NCI-H1105 (cell line): Measurements from ENCODE around the gene PHLPP2.

Experiments used
- DNase-seq: peaks from one replicate; lab custom pipeline; 2025; lab: John Stamatoyannopoulos, UW

The PHLPP2 gene, protein sequence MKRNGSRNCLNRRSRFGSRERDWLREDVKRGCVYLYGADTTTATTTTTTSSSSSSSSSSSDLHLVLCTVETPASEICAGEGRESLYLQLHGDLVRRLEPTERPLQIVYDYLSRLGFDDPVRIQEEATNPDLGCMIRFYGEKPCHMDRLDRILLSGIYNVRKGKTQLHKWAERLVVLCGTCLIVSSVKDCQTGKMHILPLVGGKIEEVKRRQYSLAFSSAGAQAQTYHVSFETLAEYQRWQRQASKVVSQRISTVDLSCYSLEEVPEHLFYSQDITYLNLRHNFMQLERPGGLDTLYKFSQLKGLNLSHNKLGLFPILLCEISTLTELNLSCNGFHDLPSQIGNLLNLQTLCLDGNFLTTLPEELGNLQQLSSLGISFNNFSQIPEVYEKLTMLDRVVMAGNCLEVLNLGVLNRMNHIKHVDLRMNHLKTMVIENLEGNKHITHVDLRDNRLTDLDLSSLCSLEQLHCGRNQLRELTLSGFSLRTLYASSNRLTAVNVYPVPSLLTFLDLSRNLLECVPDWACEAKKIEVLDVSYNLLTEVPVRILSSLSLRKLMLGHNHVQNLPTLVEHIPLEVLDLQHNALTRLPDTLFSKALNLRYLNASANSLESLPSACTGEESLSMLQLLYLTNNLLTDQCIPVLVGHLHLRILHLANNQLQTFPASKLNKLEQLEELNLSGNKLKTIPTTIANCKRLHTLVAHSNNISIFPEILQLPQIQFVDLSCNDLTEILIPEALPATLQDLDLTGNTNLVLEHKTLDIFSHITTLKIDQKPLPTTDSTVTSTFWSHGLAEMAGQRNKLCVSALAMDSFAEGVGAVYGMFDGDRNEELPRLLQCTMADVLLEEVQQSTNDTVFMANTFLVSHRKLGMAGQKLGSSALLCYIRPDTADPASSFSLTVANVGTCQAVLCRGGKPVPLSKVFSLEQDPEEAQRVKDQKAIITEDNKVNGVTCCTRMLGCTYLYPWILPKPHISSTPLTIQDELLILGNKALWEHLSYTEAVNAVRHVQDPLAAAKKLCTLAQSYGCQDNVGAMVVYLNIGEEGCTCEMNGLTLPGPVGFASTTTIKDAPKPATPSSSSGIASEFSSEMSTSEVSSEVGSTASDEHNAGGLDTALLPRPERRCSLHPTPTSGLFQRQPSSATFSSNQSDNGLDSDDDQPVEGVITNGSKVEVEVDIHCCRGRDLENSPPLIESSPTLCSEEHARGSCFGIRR (N-terminal part only)

DNA sequence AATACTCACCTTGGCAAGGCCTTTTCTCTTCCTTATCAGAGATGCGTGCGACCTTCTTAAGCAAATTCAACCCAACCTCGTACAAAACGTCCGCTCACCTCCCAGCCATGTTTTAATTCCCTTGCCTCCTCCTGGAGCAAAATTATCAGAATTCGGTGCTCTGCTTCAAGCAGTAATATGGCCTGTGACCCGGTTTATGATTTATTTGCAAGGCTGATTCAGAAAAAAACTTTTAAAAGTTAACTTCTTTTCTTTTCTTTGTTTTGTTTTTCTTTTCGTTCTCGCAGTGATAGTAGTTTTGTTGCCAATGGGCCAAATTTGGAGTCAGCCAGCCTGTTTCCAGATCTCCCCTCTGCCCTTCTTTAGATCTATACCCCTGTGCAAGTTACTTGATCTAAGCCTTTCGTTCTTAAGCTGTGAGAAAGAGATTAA, at the start of gene PHLPP2:
Gene PHLPP2, minus strand, starts transcription at position 382 of the 432 bp plus-strand sequence. CDS start 9,906 bp downstream, outside the sequence.
- DNase-seq: no peak

DNA sequence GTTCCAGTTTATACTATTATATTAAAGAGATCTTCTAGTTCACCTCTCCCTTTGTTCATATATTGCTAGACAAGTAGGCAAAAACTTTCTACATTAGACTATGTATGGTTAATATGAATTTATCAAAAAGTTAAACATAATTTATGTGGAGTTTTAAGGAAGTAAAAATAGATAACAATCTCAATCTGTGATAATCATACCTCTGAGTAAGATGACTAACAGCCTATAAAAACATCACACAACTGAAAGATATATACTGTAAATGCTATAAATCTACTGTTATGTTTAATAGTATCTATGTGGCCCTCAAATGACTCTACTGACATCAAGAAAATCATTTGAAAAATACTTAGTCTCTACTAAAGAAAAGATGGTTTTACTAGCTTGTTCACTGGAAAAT, 47.1 kb upstream of the PHLPP2 start:
- DNase-seq: no peak

DNA sequence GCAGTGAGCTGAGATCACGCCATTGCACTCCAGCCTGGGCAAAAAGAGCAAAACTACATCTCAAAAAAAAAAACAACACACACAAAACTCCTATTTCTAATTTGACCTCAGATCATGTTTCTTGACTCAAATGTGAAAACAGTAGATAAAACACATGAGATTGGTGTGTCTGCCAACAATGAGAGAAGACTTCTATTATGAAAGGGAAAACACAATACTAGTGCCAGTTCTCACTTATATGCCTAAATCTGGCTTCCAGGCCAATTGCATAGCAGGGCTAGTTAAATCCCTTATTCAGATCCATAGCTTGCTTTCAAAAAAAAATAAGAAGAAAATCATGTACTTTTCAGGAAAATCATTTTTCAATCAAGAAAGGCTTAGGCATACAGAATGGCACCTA, 44.7 kb upstream of the PHLPP2 start:
- no peak for DNase-seq

DNA sequence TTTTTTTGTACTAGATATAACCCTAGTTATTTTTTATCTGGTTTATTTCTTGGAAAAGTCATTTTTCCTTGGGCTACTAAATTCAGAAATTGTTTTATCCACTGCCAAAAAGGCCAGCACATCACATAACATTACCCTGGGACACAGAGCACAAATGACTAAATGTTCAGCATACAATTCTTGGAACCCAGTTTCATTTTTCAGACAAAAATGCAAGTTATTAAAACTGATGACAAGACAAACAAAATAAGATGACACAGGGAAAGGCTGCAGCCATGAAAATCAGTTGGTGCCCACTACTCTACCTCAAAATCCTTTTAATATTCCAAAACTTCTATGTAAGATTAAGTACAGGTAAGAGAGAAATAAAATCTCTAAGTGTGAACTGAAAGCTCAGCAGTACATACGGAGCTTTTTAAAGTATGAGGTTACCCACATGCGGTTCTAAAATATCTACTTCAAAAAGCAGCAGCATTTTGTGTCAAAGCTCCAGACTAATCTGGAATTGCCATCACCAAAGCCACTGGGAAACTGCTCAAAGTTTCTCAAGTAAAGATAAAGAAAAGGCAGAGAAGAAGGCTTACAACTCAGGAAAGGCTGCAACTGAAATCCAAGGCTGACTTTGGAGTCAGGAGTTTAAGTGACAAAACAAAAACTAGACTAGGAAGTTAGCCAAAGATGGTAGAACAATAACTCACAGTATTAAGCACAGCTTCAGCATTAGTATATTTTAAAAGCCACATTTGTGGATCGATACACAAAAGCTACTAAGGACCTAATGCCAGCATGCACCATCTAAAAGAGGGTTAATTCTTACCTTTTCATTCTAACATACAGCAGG, 42.8 kb upstream of the PHLPP2 start:
- DNase-seq: no peak

DNA sequence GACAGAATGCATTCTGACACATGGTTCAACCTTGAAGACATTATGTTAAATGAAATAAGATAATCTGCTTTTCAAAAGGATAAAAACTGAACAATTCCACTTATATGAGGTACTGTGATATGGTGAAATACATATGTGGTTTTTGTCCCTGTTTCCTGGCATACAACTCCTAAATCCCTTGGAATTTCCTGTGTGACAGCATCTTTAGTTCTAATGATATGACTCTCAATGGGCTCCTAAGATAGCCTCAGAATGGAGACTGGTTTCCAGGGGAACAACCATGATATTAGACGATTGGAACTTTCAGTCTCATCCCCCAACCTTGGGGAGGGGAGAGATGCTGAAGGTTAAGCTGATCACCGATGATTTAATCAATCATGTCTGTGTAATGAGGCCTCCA, 37.7 kb upstream of the PHLPP2 start:
- DNase-seq: no peak

DNA sequence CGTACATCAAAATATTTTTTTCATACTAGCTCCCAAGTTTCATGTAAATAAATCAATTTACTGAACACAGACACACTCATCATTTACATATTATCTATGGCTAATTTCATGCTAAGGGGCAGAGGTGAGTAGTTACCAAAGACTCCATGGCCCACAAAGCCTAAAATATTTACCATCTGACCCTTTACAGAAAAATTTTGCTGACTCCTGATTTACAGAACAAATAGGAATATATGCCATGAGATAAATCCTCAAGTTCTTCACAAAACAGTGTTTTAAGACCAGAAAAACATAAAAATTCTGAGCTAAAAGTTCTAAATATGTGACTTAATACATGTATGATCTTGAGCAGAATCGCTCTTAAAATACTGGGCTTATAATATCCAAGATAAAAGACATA, 36.6 kb upstream of the PHLPP2 start:
- DNase-seq: no peak

DNA sequence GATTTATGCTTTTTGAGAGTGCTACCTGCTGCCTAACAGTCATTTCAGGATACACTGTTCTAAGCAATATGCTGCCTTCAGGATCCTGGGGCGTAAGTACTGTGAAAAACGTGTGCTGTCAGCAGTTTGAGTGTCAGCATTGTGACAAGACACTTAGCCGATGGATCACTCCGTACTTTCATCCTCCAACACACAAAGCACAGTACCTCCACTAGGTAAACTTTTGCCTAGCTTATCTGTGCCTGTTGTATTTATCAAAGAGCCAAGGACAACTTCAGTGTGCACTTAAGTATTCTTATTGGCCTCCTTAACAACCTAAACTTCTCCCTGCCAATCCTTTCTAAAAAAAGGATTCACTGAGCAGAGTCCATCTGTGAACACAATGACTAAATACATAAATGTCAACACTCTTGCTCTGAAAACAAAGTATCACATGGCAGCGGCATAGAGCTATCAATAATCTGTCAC, 33.8 kb upstream of the PHLPP2 start:
- DNase-seq: no peak

DNA sequence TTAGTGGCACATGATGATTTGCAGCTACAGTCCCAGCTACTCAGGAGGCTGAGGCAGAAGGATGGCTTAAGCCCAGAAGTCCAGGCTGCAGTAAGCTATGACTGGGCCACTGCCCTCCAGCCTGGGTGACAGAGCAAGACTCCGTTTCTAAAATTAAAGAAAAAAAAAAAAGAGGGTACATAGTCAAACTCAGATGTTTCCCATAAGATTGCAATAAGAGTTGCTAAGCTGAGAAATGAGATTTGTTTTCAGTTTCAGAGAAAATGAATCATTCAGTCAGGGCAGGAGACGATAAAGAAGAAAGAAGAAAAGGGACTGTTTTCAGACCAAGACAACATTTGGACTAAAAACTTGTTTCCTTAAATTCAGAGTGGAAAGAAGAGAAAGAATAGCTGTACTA, 30.2 kb upstream of the PHLPP2 start:
- DNase-seq: no peak

DNA sequence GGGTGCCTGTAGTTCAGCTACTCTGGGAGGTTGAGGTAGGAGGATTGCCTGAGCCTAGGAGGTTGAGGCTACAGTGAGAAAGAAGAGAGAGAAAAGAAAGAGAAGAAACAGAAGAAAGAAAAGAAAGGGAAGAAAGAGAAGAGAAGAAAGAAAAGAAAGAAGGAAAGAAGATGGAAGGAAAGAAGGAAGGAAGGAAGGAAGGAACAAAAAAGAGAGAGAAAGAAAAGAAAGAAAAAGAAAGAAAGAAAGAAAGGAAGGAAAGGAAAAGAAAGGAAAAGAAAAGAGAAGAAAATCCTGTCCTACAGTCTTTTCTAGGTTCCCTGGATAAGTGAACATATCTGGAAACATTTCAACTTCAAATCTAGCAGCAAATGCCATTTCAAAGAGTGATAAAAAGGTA, 29.6 kb upstream of the PHLPP2 start:
- DNase-seq: no peak

DNA sequence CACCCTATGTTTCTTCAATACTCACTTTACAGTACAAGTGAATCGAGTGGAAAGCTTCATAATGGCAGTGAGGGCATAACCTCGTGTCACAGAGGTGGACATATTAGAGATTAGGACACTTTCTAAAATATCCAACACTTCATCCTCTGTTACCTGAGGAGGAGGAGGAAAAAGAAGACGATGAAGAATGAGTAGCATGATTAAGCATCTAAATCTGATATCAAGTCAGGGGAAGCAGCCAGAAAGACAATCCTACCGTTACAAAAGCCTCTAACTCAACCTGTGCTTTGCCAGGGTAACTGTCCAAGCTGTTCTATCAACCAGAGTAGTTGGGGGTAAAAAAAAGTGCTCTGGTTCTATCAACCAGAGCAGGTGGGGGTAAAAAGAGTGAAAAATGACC, 23.7 kb upstream of the PHLPP2 start:
- no peak for DNase-seq

DNA sequence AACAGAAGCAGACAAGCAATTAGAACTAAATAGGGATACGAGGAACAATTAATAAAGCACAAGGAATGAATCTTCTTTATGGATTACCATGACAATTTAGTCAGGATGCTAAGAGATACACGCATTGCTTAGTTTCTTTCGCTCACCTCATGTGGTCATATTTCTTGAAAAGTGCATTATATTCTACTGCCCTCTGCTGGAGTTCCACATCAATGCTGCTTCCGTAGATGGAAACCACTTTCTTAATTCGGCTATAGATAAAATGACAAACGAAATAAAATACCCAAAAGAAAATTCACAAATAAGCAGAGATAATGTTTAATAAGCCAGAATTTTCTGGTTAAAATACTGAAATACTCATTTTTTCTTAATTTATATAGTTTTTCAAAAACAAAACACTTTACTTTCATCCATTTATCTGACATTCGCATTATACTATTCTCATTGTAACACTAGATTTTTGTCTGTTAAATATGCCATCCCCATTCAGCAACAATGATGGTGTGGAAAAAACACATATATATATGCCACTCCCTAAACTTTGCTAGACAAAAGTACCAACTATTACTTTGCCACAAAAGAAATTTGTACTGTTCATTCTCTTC, 22.0 kb upstream of the PHLPP2 start:
- DNase-seq: peak; percentile 7

DNA sequence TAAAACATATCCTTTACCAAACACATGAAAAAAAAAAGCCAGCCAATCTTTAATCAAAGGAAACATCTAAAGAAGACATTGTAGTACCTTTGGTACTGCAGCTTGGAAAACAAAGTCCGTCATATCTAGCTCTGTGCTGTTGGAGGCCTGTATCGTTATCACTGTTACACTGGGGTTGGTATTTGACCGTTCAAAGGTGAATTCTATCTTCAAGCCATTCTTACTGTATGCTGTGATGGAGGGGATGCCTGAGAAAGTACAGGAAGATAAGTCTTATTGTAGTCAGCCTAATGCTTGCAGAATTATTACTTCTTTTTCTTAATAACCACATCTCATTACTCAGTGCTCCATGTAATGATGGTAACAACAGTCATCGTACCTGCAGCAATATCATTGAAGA, 14.4 kb upstream of the PHLPP2 start:
- no peak for DNase-seq

DNA sequence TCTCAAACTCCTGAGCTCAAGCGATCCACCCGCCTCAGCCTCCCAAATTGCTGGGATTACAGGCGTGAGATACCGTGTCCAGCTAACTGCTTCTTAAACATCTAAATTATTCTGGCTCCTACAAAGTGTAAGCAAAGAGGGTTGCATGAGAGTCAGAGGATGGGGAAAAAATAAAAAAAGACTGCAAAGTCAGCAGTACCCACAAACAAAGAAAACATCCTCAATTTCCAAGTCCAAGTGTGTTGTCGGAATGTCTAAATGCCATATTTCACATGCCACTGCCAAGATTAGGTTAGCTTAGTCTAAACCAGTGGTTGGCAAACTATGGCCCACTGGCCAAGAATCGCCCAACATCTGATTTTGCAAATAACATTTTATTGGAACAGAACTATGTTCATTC, 13.0 kb upstream of the PHLPP2 start:
- DNase-seq: no peak

DNA sequence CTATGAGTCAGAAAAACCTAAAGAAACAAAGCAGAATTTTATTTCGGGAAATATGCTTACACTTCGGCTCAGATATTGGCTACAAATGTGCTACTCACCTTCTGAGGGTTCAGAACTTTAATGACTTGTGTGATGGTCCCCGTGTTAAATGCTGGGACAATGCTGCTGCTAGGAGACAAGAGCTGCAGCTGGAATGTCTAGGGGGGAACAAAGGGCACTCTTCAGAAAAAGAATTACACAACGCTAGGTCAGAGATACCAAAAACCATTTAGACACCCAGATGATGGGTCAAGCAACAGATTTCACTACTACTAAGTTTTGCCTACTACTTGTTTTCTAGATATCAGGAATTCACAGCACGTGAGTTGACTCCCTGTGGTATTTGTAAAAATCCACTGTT, 10.0 kb upstream of the PHLPP2 start:
- DNase-seq: no peak

DNA sequence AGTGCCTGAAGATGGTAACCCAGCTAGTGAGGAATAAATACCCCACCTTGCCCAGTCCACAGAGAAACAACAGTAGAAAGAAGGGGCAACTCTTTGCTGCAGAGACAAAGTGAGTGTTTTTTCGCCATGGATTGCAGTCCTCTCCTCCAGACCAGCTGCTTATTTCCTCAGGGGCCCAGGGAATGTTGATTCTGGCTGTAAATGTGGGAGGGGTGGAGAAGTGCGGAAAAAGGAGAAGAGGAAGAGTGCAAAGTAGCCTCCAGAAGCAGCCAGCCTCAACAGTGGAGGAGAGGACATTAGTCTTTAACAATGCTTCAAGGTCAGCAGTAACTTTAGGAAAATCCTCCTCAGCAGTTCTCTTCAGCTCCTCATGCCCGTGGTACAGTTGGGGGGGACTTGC, 8.1 kb upstream of the PHLPP2 start:
- DNase-seq: no peak

DNA sequence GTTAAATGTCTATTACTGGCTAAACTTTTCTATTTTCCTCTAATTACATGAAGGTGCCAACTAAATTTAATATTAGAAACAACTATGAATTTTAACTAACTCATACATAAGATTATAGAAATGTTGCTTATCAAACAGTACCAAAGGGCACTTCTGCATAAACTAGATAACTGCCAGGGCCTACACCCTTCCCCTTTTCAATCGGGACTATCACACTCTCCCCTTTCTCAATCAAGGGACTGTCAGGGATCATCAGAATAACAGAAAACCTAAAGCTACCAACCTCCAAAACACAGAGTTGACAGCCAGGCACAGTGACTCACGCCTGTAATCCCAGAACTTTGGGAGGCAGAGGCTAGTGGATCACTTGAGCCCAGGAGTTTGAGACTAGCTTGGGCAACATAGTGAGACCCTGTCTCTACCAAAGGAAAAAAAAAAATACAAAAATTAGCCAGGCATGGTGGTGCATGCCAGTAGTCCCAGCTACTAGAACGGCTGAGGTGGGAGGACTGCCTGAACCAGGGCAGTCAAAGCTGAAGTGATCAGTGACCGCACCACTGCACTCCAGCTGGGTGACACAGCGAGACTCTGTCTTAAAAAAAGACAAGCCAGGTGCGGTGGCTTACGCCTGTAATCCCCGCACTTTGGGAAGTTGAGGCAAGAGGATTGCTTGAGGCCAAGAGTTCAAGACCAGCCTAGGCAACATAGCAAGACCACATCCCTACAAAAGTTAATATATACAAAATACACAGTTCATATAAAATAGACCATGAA, 3.2 kb upstream of the PHLPP2 start:
- no peak for DNase-seq

DNA sequence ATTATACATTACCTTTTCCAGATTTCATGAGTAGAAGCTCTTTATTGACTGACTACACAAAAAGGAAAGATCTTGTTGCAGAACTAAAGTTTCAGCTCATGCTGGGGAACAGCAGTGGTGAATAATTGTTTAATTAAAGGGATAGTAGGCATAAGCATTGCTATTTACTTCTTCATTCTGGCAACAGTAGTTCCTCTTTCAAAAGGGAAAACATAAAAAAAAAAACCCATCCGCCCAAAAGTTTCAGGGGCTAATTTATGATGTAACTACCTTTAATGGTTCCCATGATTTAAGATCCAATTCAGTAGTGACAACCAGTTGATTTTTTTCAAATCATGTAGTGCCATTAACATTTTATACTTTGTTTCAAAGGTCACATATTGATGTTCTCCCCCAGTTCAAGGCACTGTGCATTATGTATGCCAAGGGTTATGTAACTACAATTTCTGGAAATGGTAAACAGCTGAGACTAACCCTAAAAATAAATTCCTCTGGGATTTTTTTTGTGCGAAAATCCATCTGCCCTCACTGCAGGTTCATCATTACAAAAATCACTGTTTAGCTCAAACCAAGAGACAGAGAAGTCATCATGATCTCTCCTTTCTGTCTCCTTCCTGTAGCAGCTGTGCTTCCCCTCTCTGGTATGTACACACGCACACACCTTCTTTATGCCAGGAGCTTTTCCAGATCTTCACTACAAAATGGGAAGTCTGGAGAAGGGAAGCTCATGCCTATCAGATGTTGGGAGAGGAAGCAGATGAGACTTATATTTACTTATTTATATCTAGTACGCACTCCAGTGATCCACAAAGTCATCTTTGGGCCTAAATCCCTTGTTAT, 2.2 kb upstream of the PHLPP2 start:
- no peak for DNase-seq

DNA sequence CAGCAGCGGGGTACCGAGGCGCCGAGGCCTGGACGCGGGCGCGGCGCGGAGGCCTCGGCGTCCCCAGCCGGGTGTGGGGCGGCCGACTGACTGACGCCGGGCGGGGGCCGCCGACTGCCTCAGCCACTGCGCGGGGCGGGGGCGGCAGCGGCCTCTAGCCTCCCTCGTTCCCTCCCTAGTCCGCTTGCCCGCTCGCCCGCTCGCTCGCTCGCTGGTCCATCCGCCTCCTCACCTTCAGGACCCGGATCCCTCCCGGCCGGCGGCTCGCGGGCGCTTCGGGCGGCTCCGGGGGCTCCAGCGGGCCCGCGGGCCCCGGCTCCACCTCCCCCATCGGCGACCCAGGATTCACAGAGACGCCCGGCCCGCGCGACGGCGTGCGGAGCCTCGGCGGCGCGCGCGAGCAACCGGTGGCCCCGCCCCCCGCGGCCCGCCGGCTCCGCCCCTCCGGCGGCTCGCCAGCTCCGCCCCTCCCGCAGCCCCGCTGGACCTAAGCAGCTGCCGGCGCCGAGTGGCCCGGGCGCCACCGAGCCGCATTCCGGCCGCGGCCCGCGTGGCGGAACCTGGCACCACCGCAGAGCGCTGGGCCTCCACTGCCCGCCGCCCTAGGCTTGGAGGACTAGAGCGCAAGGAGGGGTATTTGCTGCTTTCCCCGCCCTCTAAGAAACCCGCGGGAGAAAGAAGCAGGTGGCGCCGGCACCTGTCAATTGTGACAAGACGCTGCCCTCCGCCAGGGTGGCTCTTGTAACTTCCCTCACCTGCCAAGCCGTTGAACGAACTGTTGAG, 773 bp downstream of the PHLPP2 start:
- peak; percentile 69 for DNase-seq
